ENCODE results near the gene ARHGAP15. TPM values are rescaled to one million over a fixed set of nuclear protein-coding genes. Genes with fewer than 3 reads are reported as not detected.

ARHGAP15 gene
- total and polyA plus RNA-seq, 9 donors: 6.7 to 21.0 (median 9.7) TPM

GRCh38 chr2:143117225-143117624 is 12.0 kb upstream of the ARHGAP15 start:
- DNase-seq: no peak
- Histone ChIP-seq H3K9me3 (replicated peaks; ENCODE audit: control insufficient read depth, low read depth, low read length) (no peaks in the 10 kb centered on the region), H3K36me3 (ENCODE audit: control insufficient read depth, insufficient read depth, low read length) (no peaks in the 10 kb centered on the region), H3K27me3 (ENCODE audit: control insufficient read depth, insufficient read depth, low read length) (no peaks in the 10 kb centered on the region), H3K4me1 (ENCODE audit: control insufficient read depth, insufficient read depth, low read length) (no peaks in the 10 kb centered on the region), H3K4me3 (ENCODE audit: low read length) (no peak overlapping the region), H3K27ac (ENCODE audit: low read length) (no peak overlapping the region)
- no CpG with 5 or more reads among the region's 3 CpGs for WGBS (ENCODE audit: insufficient coverage)

DNA sequence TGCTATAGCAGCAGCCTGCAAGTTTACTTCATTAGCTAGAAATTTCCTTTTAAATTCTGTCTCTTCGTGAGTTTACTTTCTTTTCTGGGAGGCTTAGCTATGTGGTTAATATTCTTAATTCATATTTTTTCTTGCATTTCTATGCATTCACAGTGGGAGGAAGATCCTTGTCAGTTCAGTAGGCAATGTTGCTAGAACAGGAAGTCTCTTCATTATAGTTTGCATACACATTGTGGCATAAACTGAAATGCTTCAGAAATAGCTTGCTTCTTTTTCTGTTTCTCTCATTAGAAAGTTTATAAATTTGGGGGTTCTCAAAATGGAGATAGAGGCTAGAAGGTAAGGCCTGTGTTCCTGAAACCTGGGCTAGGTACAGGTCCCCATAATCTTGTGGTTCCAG is 8.1 kb upstream of the ARHGAP15 start:
- Histone ChIP-seq H3K4me1 (ENCODE audit: control insufficient read depth, insufficient read depth, low read length) (no peaks in the 10 kb centered on the region), H3K27me3 (ENCODE audit: control insufficient read depth, insufficient read depth, low read length) (no peaks in the 10 kb centered on the region), H3K27ac (ENCODE audit: low read length) (no peak overlapping the region), H3K36me3 (ENCODE audit: control insufficient read depth, insufficient read depth, low read length) (no peaks in the 10 kb centered on the region), H3K4me3 (ENCODE audit: low read length) (no peak overlapping the region), H3K9me3 (replicated peaks; ENCODE audit: control insufficient read depth, low read depth, low read length) (no peaks in the 10 kb centered on the region)
- WGBS (ENCODE audit: insufficient coverage): no CpG with 5 or more reads among the region's 1 CpG
- no peak for DNase-seq

DNA sequence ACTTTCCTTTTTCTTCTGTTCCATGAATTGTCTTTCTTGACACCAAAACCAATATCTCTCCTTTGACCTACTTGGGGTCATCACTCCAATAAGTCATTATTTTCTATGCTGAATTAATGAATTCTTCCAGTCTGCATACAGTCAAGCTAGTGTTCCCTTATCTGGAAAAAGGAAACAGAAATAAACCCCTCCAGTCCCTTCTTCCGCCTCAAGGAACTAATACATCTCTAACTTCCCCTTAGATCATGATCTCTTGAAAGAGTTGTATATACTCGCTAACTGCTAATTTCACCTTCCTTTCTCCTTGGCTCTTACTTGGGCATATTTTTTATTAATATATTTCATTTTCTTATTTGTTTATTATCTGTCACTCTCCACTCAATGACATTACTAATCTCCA is 7.3 kb upstream of the ARHGAP15 start:
- H3K4me1 ChIP-seq (ENCODE audit: control insufficient read depth, insufficient read depth, low read length): no peaks in the 10 kb centered on the region
- no peak overlapping the region for H3K27ac ChIP-seq (ENCODE audit: low read length)
- WGBS (ENCODE audit: insufficient coverage): no CpG with 5 or more reads among the region's 2 CpGs
- H3K36me3 ChIP-seq (ENCODE audit: control insufficient read depth, insufficient read depth, low read length): no peaks in the 10 kb centered on the region
- H3K27me3 ChIP-seq (ENCODE audit: control insufficient read depth, insufficient read depth, low read length): no peaks in the 10 kb centered on the region
- no peaks in the 10 kb centered on the region for H3K9me3 ChIP-seq (replicated peaks; ENCODE audit: control insufficient read depth, low read depth, low read length)
- H3K4me3 ChIP-seq (ENCODE audit: low read length): no peak overlapping the region
- DNase-seq: no peak

GRCh38 chr2:143123911-143124310 is 5.3 kb upstream of the ARHGAP15 start:
- 57% methylated on average over 4 of the region's 4 CpGs for WGBS (ENCODE audit: insufficient coverage)
- no peak overlapping the region for H3K4me3 ChIP-seq (ENCODE audit: low read length)
- no peaks in the 10 kb centered on the region for H3K4me1 ChIP-seq (ENCODE audit: control insufficient read depth, insufficient read depth, low read length)
- H3K36me3 ChIP-seq (ENCODE audit: control insufficient read depth, insufficient read depth, low read length): no peaks in the 10 kb centered on the region
- no peak for DNase-seq
- no peaks in the 10 kb centered on the region for H3K27me3 ChIP-seq (ENCODE audit: control insufficient read depth, insufficient read depth, low read length)
- H3K27ac ChIP-seq (ENCODE audit: low read length): no peak overlapping the region
- H3K9me3 ChIP-seq (replicated peaks; ENCODE audit: control insufficient read depth, low read depth, low read length): no peaks in the 10 kb centered on the region

GRCh38 chr2:143124445-143124844 is 4.8 kb upstream of the ARHGAP15 start:
- no peak for DNase-seq
- no peaks in the 10 kb centered on the region for H3K27me3 ChIP-seq (ENCODE audit: control insufficient read depth, insufficient read depth, low read length)
- whole genome bisulfite sequencing (ENCODE audit: insufficient coverage): no CpG with 5 or more reads among the region's 2 CpGs

DNA sequence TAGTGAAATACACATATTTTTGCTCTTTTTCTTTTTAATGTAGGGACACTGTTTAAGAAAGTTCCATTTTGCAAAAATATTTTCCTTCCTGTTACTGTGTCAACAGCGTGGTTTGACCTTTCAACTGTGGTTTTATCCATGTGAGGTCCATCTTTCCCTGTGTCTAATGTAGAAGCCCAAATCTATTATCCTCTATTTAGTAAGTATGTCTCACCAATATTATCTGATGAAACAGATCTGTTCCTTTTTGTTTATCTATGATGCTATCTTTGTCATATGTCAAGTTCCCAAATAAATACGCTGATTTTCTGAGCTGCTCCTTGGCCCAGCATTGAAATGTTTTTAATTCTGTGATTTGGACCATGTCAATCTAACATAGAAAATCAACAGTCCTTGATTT is 3.5 kb upstream of the ARHGAP15 start:
- WGBS (ENCODE audit: insufficient coverage): no CpG with 5 or more reads among the region's 2 CpGs
- Histone ChIP-seq H3K9me3 (replicated peaks; ENCODE audit: control insufficient read depth, low read depth, low read length) (no peaks in the 10 kb centered on the region), H3K27me3 (ENCODE audit: control insufficient read depth, insufficient read depth, low read length) (no peaks in the 10 kb centered on the region), H3K36me3 (ENCODE audit: control insufficient read depth, insufficient read depth, low read length) (no peaks in the 10 kb centered on the region), H3K4me3 (ENCODE audit: low read length) (no peak overlapping the region), H3K27ac (ENCODE audit: low read length) (no peak overlapping the region), H3K4me1 (ENCODE audit: control insufficient read depth, insufficient read depth, low read length) (no peaks in the 10 kb centered on the region)
- DNase-seq: no peak

More at GRCh38 chr2:143124445-143124844, 4.8 kb upstream of the ARHGAP15 start:
- H3K27ac ChIP-seq (ENCODE audit: low read length): no peak overlapping the region
- no peaks in the 10 kb centered on the region for H3K4me1 ChIP-seq (ENCODE audit: control insufficient read depth, insufficient read depth, low read length)
- no peaks in the 10 kb centered on the region for H3K36me3 ChIP-seq (ENCODE audit: control insufficient read depth, insufficient read depth, low read length)
- H3K9me3 ChIP-seq (replicated peaks; ENCODE audit: control insufficient read depth, low read depth, low read length): no peaks in the 10 kb centered on the region
- no peak overlapping the region for H3K4me3 ChIP-seq (ENCODE audit: low read length)

- H3K4me1 ChIP-seq (ENCODE audit: control insufficient read depth, insufficient read depth, low read length): no peaks in the 10 kb centered on the region
- no peaks in the 10 kb centered on the region for H3K36me3 ChIP-seq (ENCODE audit: control insufficient read depth, insufficient read depth, low read length)
- WGBS (ENCODE audit: insufficient coverage): no CpG with 5 or more reads among the region's 2 CpGs
- no peak overlapping the region for H3K27ac ChIP-seq (ENCODE audit: low read length)
- no peak overlapping the region for H3K4me3 ChIP-seq (ENCODE audit: low read length)
- H3K27me3 ChIP-seq (ENCODE audit: control insufficient read depth, insufficient read depth, low read length): no peaks in the 10 kb centered on the region
- H3K9me3 ChIP-seq (replicated peaks; ENCODE audit: control insufficient read depth, low read depth, low read length): no peaks in the 10 kb centered on the region
- DNase-seq: no peak
Measured at GRCh38 chr2:143132355-143132754, 3.1 kb downstream of the ARHGAP15 start.

GRCh38 chr2:143133783-143134182 is 4.6 kb downstream of the ARHGAP15 start:
- no peak for DNase-seq
- Histone ChIP-seq H3K27ac (ENCODE audit: low read length) (no peak overlapping the region), H3K4me3 (ENCODE audit: low read length) (no peak overlapping the region), H3K36me3 (ENCODE audit: control insufficient read depth, insufficient read depth, low read length) (no peaks in the 10 kb centered on the region), H3K4me1 (ENCODE audit: control insufficient read depth, insufficient read depth, low read length) (no peaks in the 10 kb centered on the region), H3K27me3 (ENCODE audit: control insufficient read depth, insufficient read depth, low read length) (no peaks in the 10 kb centered on the region), H3K9me3 (replicated peaks; ENCODE audit: control insufficient read depth, low read depth, low read length) (no peaks in the 10 kb centered on the region)
- WGBS (ENCODE audit: insufficient coverage): no CpG with 5 or more reads among the region's 2 CpGs

DNA sequence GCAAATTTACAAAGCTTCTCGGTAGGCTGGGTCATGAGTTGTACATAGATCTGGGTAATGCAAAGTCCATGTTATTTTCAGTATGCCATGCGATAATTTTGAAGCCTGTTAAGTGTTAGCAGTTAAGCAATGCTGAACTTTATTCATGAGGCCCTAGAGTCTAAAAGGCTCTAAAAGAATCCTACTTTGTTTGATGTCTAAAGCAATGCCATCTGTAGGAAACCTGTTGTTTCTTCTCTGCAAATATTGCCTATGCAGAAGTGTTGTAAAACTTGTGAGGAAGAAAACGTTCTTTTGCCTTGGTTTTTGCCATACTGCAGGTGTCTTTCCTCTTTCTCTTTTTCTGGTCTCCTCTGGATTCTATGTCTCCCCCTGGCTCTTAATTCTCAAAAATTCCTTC is 9.1 kb downstream of the ARHGAP15 start:
- H3K9me3 ChIP-seq (replicated peaks; ENCODE audit: control insufficient read depth, low read depth, low read length): no peaks in the 10 kb centered on the region
- H3K36me3 ChIP-seq (ENCODE audit: control insufficient read depth, insufficient read depth, low read length): no peaks in the 10 kb centered on the region
- no peaks in the 10 kb centered on the region for H3K27me3 ChIP-seq (ENCODE audit: control insufficient read depth, insufficient read depth, low read length)
- 86% methylated on average over 1 of the region's 3 CpGs for WGBS (ENCODE audit: insufficient coverage)
- no peak for DNase-seq
- no peaks in the 10 kb centered on the region for H3K4me1 ChIP-seq (ENCODE audit: control insufficient read depth, insufficient read depth, low read length)
- no peak overlapping the region for H3K27ac ChIP-seq (ENCODE audit: low read length)
- H3K4me3 ChIP-seq (ENCODE audit: low read length): no peak overlapping the region

DNA sequence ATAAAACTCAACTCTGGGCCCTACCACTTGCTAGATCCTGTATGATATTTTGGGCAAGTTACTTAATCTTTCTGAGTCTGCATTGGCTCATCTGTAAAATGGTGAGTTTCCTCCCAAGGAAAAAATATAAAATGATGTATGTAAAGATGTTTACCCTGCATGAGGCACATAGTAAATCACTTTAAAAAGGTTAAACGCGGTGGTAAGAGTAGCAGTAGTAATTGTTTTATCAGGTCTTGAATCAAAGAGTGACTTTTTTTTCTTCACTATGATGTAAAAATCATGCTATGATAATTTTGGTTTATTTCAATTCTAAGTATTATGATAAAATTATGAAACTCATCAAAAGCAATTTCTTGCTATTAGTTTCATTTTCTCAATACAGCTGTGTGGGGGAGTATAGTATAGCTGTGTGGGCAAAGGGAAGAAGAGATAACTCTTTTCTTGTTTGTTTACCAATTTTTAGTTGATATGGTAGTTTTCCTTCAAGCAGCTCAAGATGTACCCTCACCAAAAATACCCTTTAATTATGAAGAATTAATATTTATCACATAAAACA is 10.7 kb downstream of the ARHGAP15 start:
- no peaks in the 10 kb centered on the region for H3K27me3 ChIP-seq (ENCODE audit: control insufficient read depth, insufficient read depth, low read length)
- 50% methylated on average over 2 of the region's 2 CpGs for WGBS (ENCODE audit: insufficient coverage)
- no peaks in the 10 kb centered on the region for H3K36me3 ChIP-seq (ENCODE audit: control insufficient read depth, insufficient read depth, low read length)
- H3K27ac ChIP-seq (ENCODE audit: low read length): no peak overlapping the region
- H3K4me3 ChIP-seq (ENCODE audit: low read length): no peak overlapping the region
- no peak for DNase-seq
- no peaks in the 10 kb centered on the region for H3K9me3 ChIP-seq (replicated peaks; ENCODE audit: control insufficient read depth, low read depth, low read length)
- H3K4me1 ChIP-seq (ENCODE audit: control insufficient read depth, insufficient read depth, low read length): no peaks in the 10 kb centered on the region
